A549 (cell line): ENCODE measurements around the gene CSMD2.

Experiments
- CBX8 ChIP-seq: fragments of 200-600 bp; sonication (generic); IDR thresholded peaks from 2 replicates; pipeline ENCODE4 v1.6.1; 2016
- CHD2 ChIP-seq: fragments of 150-350 bp; IDR thresholded peaks from 2 replicates; pipeline ENCODE4 v1.6.1; 2014; ENCODE audit warnings: low read length; ENCODE audit not compliant: partially characterized antibody
- EP300 ChIP-seq, 2 experiments: fragments of >200 bp; sonication (Bioruptor Twin); formaldehyde crosslinking; IDR thresholded peaks; 2 replicates in 1 of 2; 3 replicates in 1 of 2; pipeline ENCODE4 v1.6.1; 2016 to 2017
- HDAC2 ChIP-seq: fragments of 200-600 bp; sonication (generic); IDR thresholded peaks from 2 replicates; pipeline ENCODE4 v1.6.1; 2016
- JUN ChIP-seq, 2 experiments: fragments of >200 bp; sonication (Bioruptor Twin); formaldehyde crosslinking; IDR thresholded peaks; 2 replicates in 1 of 2; 3 replicates in 1 of 2; pipeline ENCODE4 v1.6.1; 2016 to 2017
- MYC ChIP-seq: IDR thresholded peaks from 2 replicates; pipeline ENCODE4 v1.6.1; 2012; ENCODE audit warnings: mild to moderate bottlenecking, inconsistent platforms, low read length, improper control_type of control experiment, borderline replicate concordance
- NFE2L2 ChIP-seq: fragments of 150-350 bp; conservative IDR thresholded peaks from 2 replicates; pipeline ENCODE4 v1.6.1; 2014; ENCODE audit warnings: low read length
- POLR2A ChIP-seq: IDR thresholded peaks from 2 replicates; pipeline ENCODE4 v1.6.1; 2012; ENCODE audit warnings: mild to moderate bottlenecking, low read length
- RAD21 ChIP-seq, 2 experiments: fragments of >200 bp in 1 of 2; sonication (Bioruptor Twin) in 1 of 2; formaldehyde crosslinking in 1 of 2; IDR thresholded peaks in 1 of 2; conservative IDR thresholded peaks in 1 of 2; 2 replicates in 1 of 2; 3 replicates in 1 of 2; pipeline ENCODE4 v1.6.1; 2012 to 2018; ENCODE audit warnings: inconsistent platforms in 1 of 2
- RCOR1 ChIP-seq: fragments of 150-350 bp; IDR thresholded peaks from 2 replicates; pipeline ENCODE4 v1.6.1; 2014; ENCODE audit warnings: antibody characterized with exemption, low read length, low read depth
- TF ChIP-seq, protein P1 (sequence below): fragments of >200 bp; sonication (Bioruptor Twin); formaldehyde crosslinking; IDR thresholded peaks from 3 replicates; pipeline ENCODE4 v1.5.1; 2016
- TF ChIP-seq, protein P2 (sequence below): IDR thresholded peaks from 2 replicates; pipeline ENCODE4 v1.6.1; 2012

DNA sequence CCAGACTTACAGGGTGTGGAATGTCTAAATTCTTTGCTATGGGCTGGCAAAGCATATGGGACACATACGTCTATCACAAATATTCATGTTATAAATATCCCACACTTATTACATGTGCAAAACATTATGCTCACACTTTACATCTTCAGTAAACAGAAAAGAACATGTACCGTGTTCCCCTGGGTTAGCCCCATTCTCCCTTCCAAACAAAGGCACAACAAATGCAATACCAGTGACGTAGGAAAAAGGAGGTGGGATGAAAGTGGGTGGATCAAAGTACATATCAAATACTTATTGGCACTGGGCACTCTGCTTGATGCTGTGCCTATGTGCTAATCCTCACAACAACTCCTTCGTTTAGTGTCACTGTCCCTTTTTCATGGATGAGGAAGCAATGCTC lies 521.8 kb downstream of the CSMD2 start:
- TF ChIP-seq CHD2 (no peak), EP300 (IDR thresholded peaks at IDR 0.05) (no peak), RCOR1 (no peak), POLR2A (no peak), RAD21 (conservative IDR thresholded peaks at IDR 0.05 in 1 of 2, IDR thresholded peaks at IDR 0.05 in 1 of 2) (no peak), JUN (IDR thresholded peaks at IDR 0.05) (no peak), HDAC2 (no peak), NFE2L2 (no peak), CBX8 (no peak), MYC (no peak)
- TF ChIP-seq, protein P1, sequence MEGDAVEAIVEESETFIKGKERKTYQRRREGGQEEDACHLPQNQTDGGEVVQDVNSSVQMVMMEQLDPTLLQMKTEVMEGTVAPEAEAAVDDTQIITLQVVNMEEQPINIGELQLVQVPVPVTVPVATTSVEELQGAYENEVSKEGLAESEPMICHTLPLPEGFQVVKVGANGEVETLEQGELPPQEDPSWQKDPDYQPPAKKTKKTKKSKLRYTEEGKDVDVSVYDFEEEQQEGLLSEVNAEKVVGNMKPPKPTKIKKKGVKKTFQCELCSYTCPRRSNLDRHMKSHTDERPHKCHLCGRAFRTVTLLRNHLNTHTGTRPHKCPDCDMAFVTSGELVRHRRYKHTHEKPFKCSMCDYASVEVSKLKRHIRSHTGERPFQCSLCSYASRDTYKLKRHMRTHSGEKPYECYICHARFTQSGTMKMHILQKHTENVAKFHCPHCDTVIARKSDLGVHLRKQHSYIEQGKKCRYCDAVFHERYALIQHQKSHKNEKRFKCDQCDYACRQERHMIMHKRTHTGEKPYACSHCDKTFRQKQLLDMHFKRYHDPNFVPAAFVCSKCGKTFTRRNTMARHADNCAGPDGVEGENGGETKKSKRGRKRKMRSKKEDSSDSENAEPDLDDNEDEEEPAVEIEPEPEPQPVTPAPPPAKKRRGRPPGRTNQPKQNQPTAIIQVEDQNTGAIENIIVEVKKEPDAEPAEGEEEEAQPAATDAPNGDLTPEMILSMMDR, result no peak
- TF ChIP-seq, protein P2, sequence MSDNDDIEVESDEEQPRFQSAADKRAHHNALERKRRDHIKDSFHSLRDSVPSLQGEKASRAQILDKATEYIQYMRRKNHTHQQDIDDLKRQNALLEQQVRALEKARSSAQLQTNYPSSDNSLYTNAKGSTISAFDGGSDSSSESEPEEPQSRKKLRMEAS, result no peak
